Heart left ventricle (tissue), 16 donors: ENCODE measurements around the gene METTL24. TPM values are rescaled to one million over a fixed set of nuclear protein-coding genes. Genes with fewer than 3 reads are reported as not detected.
"Not testable (repeated sequence)": the region's sequence is repeated elsewhere in the genome, so short reads cannot be mapped to it uniquely, and the experiment has no call there.

Experiments used
- ATAC-seq, 4 donors: fragments of 200-7000 bp; cut with Tn5 transposase; one replicate each; pipeline ENCODE4 v1.9.1; 2020 to 2022; ENCODE audit warnings: moderate library complexity in 4 of 4, mild to moderate bottlenecking in 3 of 4, moderate number of reproducible peaks in 1 of 4
- DNase-seq, 5 donors: peaks; one replicate each; pipeline ENCODE4 v3.0.0-alpha.2; 2020
- H3K27ac ChIP-seq, 12 donors: fragments of 200-600 bp; sonication (generic) in 4 of 12; one replicate each; pipeline versions ENCODE4 v1.5.0 to v1.8.0; 2016 to 2022; ENCODE audit warnings: mild to moderate bottlenecking in 2 of 12
- H3K27me3 ChIP-seq, 9 donors: fragments of 200-600 bp; sonication (generic) in 2 of 9; one replicate each; pipeline versions ENCODE4 v1.5.1 to v1.8.0; 2016 to 2022; ENCODE audit warnings: mild to moderate bottlenecking in 3 of 9
- H3K36me3 ChIP-seq, 9 donors: fragments of 200-600 bp; sonication (generic) in 2 of 9; one replicate each; pipeline versions ENCODE4 v1.5.0 to v1.8.0; 2018 to 2022; ENCODE audit warnings: mild to moderate bottlenecking in 2 of 9
- H3K4me1 ChIP-seq, 12 donors: fragments of 200-600 bp; sonication (generic) in 4 of 12; one replicate each; pipeline versions ENCODE4 v1.5.0 to v1.8.0; 2016 to 2022; ENCODE audit warnings: mild to moderate bottlenecking in 3 of 12
- H3K4me3 ChIP-seq, 12 donors: fragments of 200-600 bp; sonication (generic) in 4 of 12; one replicate each; pipeline versions ENCODE4 v1.5.0 to v1.8.0; 2017 to 2022; ENCODE audit warnings: mild to moderate bottlenecking in 9 of 12, moderate library complexity in 4 of 12
- H3K9me3 ChIP-seq, 12 donors: fragments of 200-600 bp; sonication (generic) in 4 of 12; one replicate each; pipeline versions ENCODE4 v1.5.0 to v1.8.0; 2016 to 2022; ENCODE audit warnings: mild to moderate bottlenecking in 1 of 12
- CTCF ChIP-seq, 12 donors: fragments of 200-600 bp; sonication (generic) in 4 of 12; IDR thresholded peaks; one replicate each; pipeline versions ENCODE4 v1.5.0 to v1.8.0; 2018 to 2022; ENCODE audit warnings: antibody characterized with exemption in 12 of 12, mild to moderate bottlenecking in 5 of 12
- POLR2A ChIP-seq, 2 donors: fragments of 450-650 bp; IDR thresholded peaks; one replicate each; pipeline ENCODE4 v1.6.1; 2017; ENCODE audit warnings: antibody characterized with exemption in 2 of 2, mild to moderate bottlenecking in 2 of 2, moderate library complexity in 2 of 2
- WGBS, 4 donors: extraction: QIAGEN DNeasy Blood & Tissue Kit in 2 of 4; methylation state at CpG; one replicate each; pipeline versions ENCODE4 v1.1.5 to v1.1.7; 2013 to 2018; 5-methylcytosine and 5-hydroxymethylcytosine counted together
- intact Hi-C, 10 donors: fragments of 100-400 bp; cut with DNase I; formaldehyde crosslinking; loops; one replicate each; pipeline versions ENCODE4 v1.11.1 to v1.14.2; 2022
- polyA plus RNA-seq, 2 donors: library from polyadenylated mRNA; stranded (reverse); fragments of 200-250 nt; gene quantifications; one replicate each; pipeline ENCODE4 v1.2.3, GENCODE V29; 2013
- total RNA-seq, 9 donors: library from RNA; depleted of rRNA in 2 of 9; stranded (reverse); fragments of >200 nt in 2 of 9; fragmentation: NEBNext Ultra II Directional in 3 of 9; extraction: Animal tissue kit (Norgen Biotek cat#: 25700) in 3 of 9; gene quantifications; one replicate each; pipeline versions ENCODE4 v1.1.0 to v1.2.4, GENCODE V29; 2016 to 2023
- donor health status: ischemic (EF 13 %, LVEDD 7.1; RV severe dilation, severe dysfunction).
- donor health status: healthy with polysubstance abuse.
- donor health status: DM: no; HTN: yes; CAD: no.
- donor health status: DM: no; HTN: no; CAD: no.
- donor health status: ischemic (EF 25% LVEDD 6.9; RV normal size, moderate dysfunction).
- donor health status: ischemic (EF 25% LVEDD 5.7; RV mildly dilated, moderate dysfunction).
- donor health status: healthy.
- donor health status: DM: yes; HTN: yes; CAD: no.
- donor health status: ischemic (EF 35%, LVEDD 5.7; RV mildly dilated, moderate dysfunction).
- donor health status: nonischemic (EF 11% LVEDD 7.7; RV severe dilation, severe dysfunction).
- donor health status: DM: yes; HTN: yes; CAD: no.
- donor health status: PGD.
- donor health status: ischemic (EF 29% LVEDD 5.4; RV normal size, mild dysfunction).
- donor health status: nonischemic (EF 23%, LVEDD 6.1; RV moderate dilation, normal function).

Gene METTL24
- total and polyA plus RNA-seq, 11 donors, result 0.60 to 2.8 (median 1.8) TPM; not detected in 3

- WGBS, 4 donors, result 35 to 55% (median 45%) methylated on average over 1 of the region's 1 CpG
- H3K4me1 ChIP-seq, result peaks cover 0 to 10% (median 0%) of the 10 kb centered on the region in 12 donors
- ATAC-seq (no peak), DNase-seq (no peak)
- no peaks in the 10 kb centered on the region for H3K36me3 ChIP-seq
- no peak for TF ChIP-seq CTCF (IDR thresholded peaks at IDR 0.05)
- no peak for TF ChIP-seq POLR2A (IDR thresholded peaks at IDR 0.05)
- H3K27ac ChIP-seq, result peak overlapping the region in 1 of 12 donors; percentile 58
- peaks cover 0 to 5% (median 0%) of the 10 kb centered on the region in 12 donors for H3K9me3 ChIP-seq
- no peaks in the 10 kb centered on the region for H3K27me3 ChIP-seq
- intact Hi-C loops, result no loop called here
- peak overlapping the region in 2 of 12 donors; percentile 29 to 34 for H3K4me3 ChIP-seq
These were observed 75.7 kb downstream of the METTL24 start for GRCh38 chr6:110282412-110282811.

- Histone ChIP-seq H3K36me3 (no peaks in the 10 kb centered on the region), H3K27ac (no peak overlapping the region), H3K9me3 (peaks cover 0 to 5% (median 0%) of the 10 kb centered on the region in 12 donors), H3K27me3 (no peaks in the 10 kb centered on the region), H3K4me1 (no peaks in the 10 kb centered on the region), H3K4me3 (no peak overlapping the region)
- intact Hi-C loops, result no loop called here
- no peak for TF ChIP-seq CTCF (IDR thresholded peaks at IDR 0.05)
- no peak for TF ChIP-seq POLR2A (IDR thresholded peaks at IDR 0.05)
- WGBS, 4 donors, result 60 to 68% (median 63%) methylated on average over 7 of the region's 7 CpGs
- ATAC-seq (no peak), DNase-seq (no peak)
These were observed 81.0 kb downstream of the METTL24 start for GRCh38 chr6:110277100-110277665.

GRCh38 chr6:110272781-110273180 lies 85.4 kb downstream of the METTL24 start:
- DNase-seq, H3K9me3 ChIP-seq, H3K27ac ChIP-seq, H3K4me3 ChIP-seq, H3K27me3 ChIP-seq, ATAC-seq, intact Hi-C loops, H3K36me3 ChIP-seq, H3K4me1 ChIP-seq: not testable (repeated sequence)

- H3K27ac ChIP-seq, result no peak overlapping the region
- H3K4me3 ChIP-seq, result no peak overlapping the region
- H3K36me3 ChIP-seq, result no peaks in the 10 kb centered on the region
- TF ChIP-seq POLR2A (IDR thresholded peaks at IDR 0.05) (no peak), CTCF (IDR thresholded peaks at IDR 0.05) (no peak)
- no peaks in the 10 kb centered on the region for H3K4me1 ChIP-seq
- no peaks in the 10 kb centered on the region for H3K27me3 ChIP-seq
- DNase-seq (no peak), ATAC-seq (no peak)
- intact Hi-C loops, result no loop called here
- no peaks in the 10 kb centered on the region for H3K9me3 ChIP-seq
- WGBS, 4 donors, result 86 to 93% (median 90%) methylated on average over 1 of the region's 1 CpG
These were observed 86.5 kb downstream of the METTL24 start for GRCh38 chr6:110271732-110272022.

- ATAC-seq, result no peak
- Histone ChIP-seq H3K4me1 (no peaks in the 10 kb centered on the region), H3K4me3 (no peak overlapping the region), H3K36me3 (no peaks in the 10 kb centered on the region), H3K9me3 (no peaks in the 10 kb centered on the region), H3K27ac (no peak overlapping the region), H3K27me3 (no peaks in the 10 kb centered on the region)
- TF ChIP-seq CTCF (IDR thresholded peaks at IDR 0.05) (no peak), POLR2A (IDR thresholded peaks at IDR 0.05) (no peak)
- intact Hi-C loops, result no loop called here
- 69 to 76% (median 71%) methylated on average over 4 of the region's 4 CpGs for WGBS, 4 donors
- no peak for DNase-seq
These were observed 88.0 kb downstream of the METTL24 start for GRCh38 chr6:110270165-110270564.
